Osteoblast (primary cell): ENCODE measurements around the gene NISCH. TPM values are rescaled to one million over a fixed set of nuclear protein-coding genes. Genes with fewer than 3 reads are reported as not detected.

Experiments
- DNase-seq: peaks from one replicate; pipeline ENCODE4 v3.0.0; 2011; ENCODE audit warnings: low spot score, mixed read lengths; ENCODE audit not compliant: insufficient read length; ENCODE audit errors: missing footprints
- H2AFZ ChIP-seq: 2 replicates; pipeline ENCODE4 v1.6.0; 2011; ENCODE audit warnings: mild to moderate bottlenecking, low read length
- H3K27ac ChIP-seq: 2 replicates; pipeline ENCODE4 v1.5.1; 2011; ENCODE audit warnings: mild to moderate bottlenecking, low read depth, low read length, moderate library complexity
- H3K27me3 ChIP-seq: 2 replicates; pipeline ENCODE4 v1.6.0; 2012; ENCODE audit warnings: mild to moderate bottlenecking, control low read depth, inconsistent platforms, low read length, moderate library complexity; ENCODE audit not compliant: insufficient read depth
- H3K36me3 ChIP-seq: 2 replicates; pipeline ENCODE4 v1.5.1; 2011; ENCODE audit warnings: mild to moderate bottlenecking, low read length, control low read depth, moderate library complexity; ENCODE audit not compliant: insufficient read depth
- H3K4me1 ChIP-seq: 2 replicates; pipeline ENCODE4 v1.5.1; 2011; ENCODE audit warnings: mild to moderate bottlenecking, low read length, control low read depth, moderate library complexity; ENCODE audit not compliant: insufficient read depth
- H3K4me2 ChIP-seq: 2 replicates; pipeline ENCODE4 v1.6.0; 2011; ENCODE audit warnings: mild to moderate bottlenecking, low read length; ENCODE audit not compliant: insufficient read depth
- H3K4me3 ChIP-seq: fragments of 200-600 bp; sonication (generic); 3 replicates; pipeline ENCODE4 v1.5.1; 2012; ENCODE audit warnings: mild to moderate bottlenecking, low read length, inconsistent platforms; ENCODE audit not compliant: insufficient read depth
- H3K79me2 ChIP-seq: 2 replicates; pipeline ENCODE4 v1.6.0; 2012; ENCODE audit warnings: mild to moderate bottlenecking, low read length, control low read depth, inconsistent platforms; ENCODE audit not compliant: insufficient read depth
- H3K9me3 ChIP-seq: 2 replicates; pipeline ENCODE4 v1.5.1; 2011; ENCODE audit warnings: low read depth, low read length, control low read depth
- H4K20me1 ChIP-seq: 2 replicates; pipeline ENCODE4 v1.6.0; 2012; ENCODE audit warnings: mild to moderate bottlenecking, low read length, control low read depth; ENCODE audit not compliant: insufficient read depth
- total RNA-seq: library from RNA; depleted of rRNA; stranded (reverse); fragments of >200 nt; gene quantifications from 2 replicates; pipeline ENCODE4 v1.2.3, GENCODE V29; 2012
- TF ChIP-seq, protein P1 (sequence below): IDR thresholded peaks from 2 replicates; pipeline ENCODE4 v1.5.1; 2011; ENCODE audit warnings: mild to moderate bottlenecking, low read depth, low read length, moderate library complexity; ENCODE audit errors: extremely low read depth

NISCH gene
- total RNA-seq, result 72.2 and 83.2 TPM in 2 replicates

- peak; percentile 98 for DNase-seq
- peaks cover 19% of the 10 kb centered on the region for H3K4me1 ChIP-seq
- H2AFZ ChIP-seq, result peak within 1 kb of the TSS; percentile 87
- H3K27ac ChIP-seq, result peak within 1 kb of the TSS; percentile 80
- peak within 1 kb of the TSS; percentile 92 for H3K4me3 ChIP-seq
- H3K4me2 ChIP-seq, result peak within 1 kb of the TSS; percentile 96
- peaks cover 29% of the 10 kb centered on the region for H4K20me1 ChIP-seq
- no peaks in the 10 kb centered on the region for H3K9me3 ChIP-seq
- TF ChIP-seq, protein P1, sequence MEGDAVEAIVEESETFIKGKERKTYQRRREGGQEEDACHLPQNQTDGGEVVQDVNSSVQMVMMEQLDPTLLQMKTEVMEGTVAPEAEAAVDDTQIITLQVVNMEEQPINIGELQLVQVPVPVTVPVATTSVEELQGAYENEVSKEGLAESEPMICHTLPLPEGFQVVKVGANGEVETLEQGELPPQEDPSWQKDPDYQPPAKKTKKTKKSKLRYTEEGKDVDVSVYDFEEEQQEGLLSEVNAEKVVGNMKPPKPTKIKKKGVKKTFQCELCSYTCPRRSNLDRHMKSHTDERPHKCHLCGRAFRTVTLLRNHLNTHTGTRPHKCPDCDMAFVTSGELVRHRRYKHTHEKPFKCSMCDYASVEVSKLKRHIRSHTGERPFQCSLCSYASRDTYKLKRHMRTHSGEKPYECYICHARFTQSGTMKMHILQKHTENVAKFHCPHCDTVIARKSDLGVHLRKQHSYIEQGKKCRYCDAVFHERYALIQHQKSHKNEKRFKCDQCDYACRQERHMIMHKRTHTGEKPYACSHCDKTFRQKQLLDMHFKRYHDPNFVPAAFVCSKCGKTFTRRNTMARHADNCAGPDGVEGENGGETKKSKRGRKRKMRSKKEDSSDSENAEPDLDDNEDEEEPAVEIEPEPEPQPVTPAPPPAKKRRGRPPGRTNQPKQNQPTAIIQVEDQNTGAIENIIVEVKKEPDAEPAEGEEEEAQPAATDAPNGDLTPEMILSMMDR, result no peak
- no peaks in the 10 kb centered on the region for H3K27me3 ChIP-seq
- H3K79me2 ChIP-seq, result peaks cover 45% of the 10 kb centered on the region
- H3K36me3 ChIP-seq, result peaks cover 32% of the 10 kb centered on the region
Measured at GRCh38 chr3:52455283-52456168, at the start of gene NISCH. NISCH (plus strand) TSS chr3:52455604; CDS start chr3:52455642, 38 bp downstream.

DNA sequence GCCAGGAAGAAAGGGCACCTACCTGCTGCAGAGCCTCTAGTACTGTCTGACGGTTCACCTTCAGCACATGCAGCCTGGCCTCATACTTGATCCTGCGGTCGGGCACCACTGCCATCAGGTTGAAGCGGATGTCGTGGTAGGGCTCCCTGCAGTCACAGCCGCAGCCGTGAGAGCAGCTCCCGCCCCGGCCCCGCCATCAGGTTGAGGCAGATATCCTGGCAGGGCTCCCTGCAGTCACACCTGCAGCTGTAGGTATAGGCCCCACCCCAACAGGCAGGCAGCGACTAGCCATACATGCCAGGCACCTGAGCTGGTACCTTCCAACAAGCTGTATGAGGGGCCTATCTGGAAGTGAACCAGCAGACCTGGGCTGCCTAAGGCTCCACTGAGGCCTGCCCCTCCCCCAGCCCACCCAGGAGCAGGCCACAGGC, 49.2 kb upstream of the NISCH start:
- peak; percentile 50 for DNase-seq
- Histone ChIP-seq H3K27me3 (no peaks in the 10 kb centered on the region), H3K27ac (no peak overlapping the region), H4K20me1 (peaks cover 12% of the 10 kb centered on the region), H3K4me3 (no peak overlapping the region), H2AFZ (no peak overlapping the region), H3K9me3 (no peaks in the 10 kb centered on the region), H3K4me1 (peaks cover 14% of the 10 kb centered on the region), H3K36me3 (peaks cover 70% of the 10 kb centered on the region), H3K79me2 (peaks cover 30% of the 10 kb centered on the region), H3K4me2 (no peak overlapping the region)
- TF ChIP-seq, protein P1, result no peak

- Histone ChIP-seq H3K27me3 (no peaks in the 10 kb centered on the region), H2AFZ (no peak overlapping the region), H4K20me1 (peaks cover 12% of the 10 kb centered on the region), H3K36me3 (peaks cover 66% of the 10 kb centered on the region), H3K9me3 (no peaks in the 10 kb centered on the region), H3K4me2 (no peak overlapping the region), H3K4me1 (peaks cover 21% of the 10 kb centered on the region), H3K27ac (no peak overlapping the region), H3K4me3 (no peak overlapping the region), H3K79me2 (peaks cover 35% of the 10 kb centered on the region)
- TF ChIP-seq, protein P1, result no peak
- peak; percentile 41 for DNase-seq
Measured at GRCh38 chr3:52406791-52407510, 48.5 kb upstream of the NISCH start.

DNA sequence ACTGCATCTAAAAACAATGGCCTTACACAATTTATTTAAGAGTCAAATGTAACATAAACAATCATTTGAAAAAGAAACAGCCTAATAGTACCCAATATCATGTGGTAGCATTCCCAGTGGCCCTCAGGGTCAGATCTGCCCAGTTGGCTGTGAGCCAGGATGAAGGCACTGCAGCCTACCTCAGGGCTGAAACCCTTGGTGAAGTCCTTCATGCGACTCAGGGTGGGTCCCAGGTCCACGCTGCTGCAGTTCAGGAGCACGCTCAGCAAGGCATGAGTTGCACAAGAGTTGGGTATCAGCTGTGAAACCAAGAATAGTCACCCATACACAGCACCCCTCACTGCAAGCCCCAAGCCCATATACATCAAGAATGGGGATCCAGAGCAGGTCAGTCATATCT, 47.6 kb upstream of the NISCH start:
- Histone ChIP-seq H3K4me3 (no peak overlapping the region), H3K27ac (no peak overlapping the region), H3K27me3 (no peaks in the 10 kb centered on the region), H2AFZ (no peak overlapping the region), H3K9me3 (no peaks in the 10 kb centered on the region), H3K4me1 (peaks cover 29% of the 10 kb centered on the region), H3K4me2 (no peak overlapping the region), H3K79me2 (peaks cover 43% of the 10 kb centered on the region), H3K36me3 (peaks cover 58% of the 10 kb centered on the region), H4K20me1 (peaks cover 15% of the 10 kb centered on the region)
- no peak for DNase-seq
- TF ChIP-seq, protein P1, result no peak
